GM19455 (cell line): ENCODE measurements around the gene RAX2.
A peak's percentile ranks its signal among the peaks of the same experiment; 100 is the strongest.
"Not testable (repeated sequence)": the region's sequence is repeated elsewhere in the genome, so short reads cannot be mapped to it uniquely, and the experiment has no call there.

ENCODE experiments used
- ATAC-seq: cut with Tn5 transposase; IDR thresholded peaks from one replicate; pipeline ENCODE4 v1.9.1; 2021; ENCODE audit not compliant: unreplicated experiment

Gene RAX2

GRCh38 chr19:3778104-3778867, 6.3 kb upstream of the RAX2 start:
- ATAC-seq, result no peak

GRCh38 chr19:3776479-3777040, 4.5 kb upstream of the RAX2 start:
- ATAC-seq, result no peak

- ATAC-seq, result no peak
These were observed 3.8 kb upstream of the RAX2 start for GRCh38 chr19:3775831-3776230.

GRCh38 chr19:3775374-3775711, 3.3 kb upstream of the RAX2 start:
- no peak for ATAC-seq

GRCh38 chr19:3774621-3775373, 2.8 kb upstream of the RAX2 start:
- no peak for ATAC-seq

- no peak for ATAC-seq
These were observed 1.9 kb upstream of the RAX2 start for GRCh38 chr19:3773814-3774515.

GRCh38 chr19:3771000-3771905, 775 bp downstream of the RAX2 start:
- no peak for ATAC-seq

- ATAC-seq, result no peak
These were observed 1.7 kb downstream of the RAX2 start for GRCh38 chr19:3770136-3770999.

- ATAC-seq, result no peak
These were observed 2.5 kb downstream of the RAX2 start for GRCh38 chr19:3769494-3769893.

GRCh38 chr19:3768748-3769099, 3.3 kb downstream of the RAX2 start:
- no peak for ATAC-seq

GRCh38 chr19:3768015-3768747, 3.8 kb downstream of the RAX2 start:
- no peak for ATAC-seq

GRCh38 chr19:3767050-3767449, 5.0 kb downstream of the RAX2 start:
- ATAC-seq, result no peak

- no peak for ATAC-seq
These were observed 5.5 kb downstream of the RAX2 start for GRCh38 chr19:3766520-3766919.

- ATAC-seq, result not testable (repeated sequence)
These were observed 6.3 kb downstream of the RAX2 start for GRCh38 chr19:3765757-3766156.

GRCh38 chr19:3765121-3765520, 6.9 kb downstream of the RAX2 start:
- no peak for ATAC-seq

- peak; percentile 70 for ATAC-seq
These were observed 9.2 kb downstream of the RAX2 start, which contains the start of gene MRPL54 for GRCh38 chr19:3762501-3763459. TSS of gene MRPL54 (plus strand) at chr19:3762682. CDS start at chr19:3762701, 19 bp downstream.

GRCh38 chr19:3762130-3762473, 9.9 kb downstream of the RAX2 start:
- no peak for ATAC-seq
